Neural cell (in vitro differentiated cells): ENCODE results near the gene TMEM87A.
"Not testable (repeated sequence)": the region's sequence is repeated elsewhere in the genome, so short reads cannot be mapped to it uniquely, and the experiment has no call there.

Source experiments
- EP300 ChIP-seq: fragments of 450-650 bp; conservative IDR thresholded peaks from 2 replicates; pipeline ENCODE4 v1.6.1; 2014; ENCODE audit warnings: antibody characterized with exemption, mild to moderate bottlenecking, moderate library complexity; ENCODE audit not compliant: poor library complexity, severe bottlenecking
- EZH2 ChIP-seq: fragments of 200-600, 300-800 bp; shearing (Covaris generic), sonication (generic); IDR thresholded peaks from 2 replicates; pipeline ENCODE4 v1.6.1; 2014; ENCODE audit warnings: antibody characterized with exemption, low read length, borderline replicate concordance, mild to moderate bottlenecking; ENCODE audit not compliant: insufficient read depth, poor library complexity, severe bottlenecking
- MXI1 ChIP-seq: fragments of 450-650 bp; conservative IDR thresholded peaks from 2 replicates; pipeline ENCODE4 v1.6.1; 2014; ENCODE audit warnings: antibody characterized with exemption, mild to moderate bottlenecking; ENCODE audit not compliant: poor library complexity, severe bottlenecking
- POLR2AphosphoS5 ChIP-seq: IDR thresholded peaks from 2 replicates; pipeline ENCODE4 v1.6.1; 2012
- RAD21 ChIP-seq: fragments of 450-650 bp; conservative IDR thresholded peaks from 2 replicates; pipeline ENCODE4 v1.6.1; 2014; ENCODE audit warnings: antibody characterized with exemption, mild to moderate bottlenecking, moderate library complexity
- REST ChIP-seq: IDR thresholded peaks from 2 replicates; pipeline ENCODE4 v1.6.1; 2012; ENCODE audit warnings: borderline replicate concordance
- SMC3 ChIP-seq: fragments of 450-650 bp; conservative IDR thresholded peaks from 2 replicates; pipeline ENCODE4 v1.6.1; 2014; ENCODE audit warnings: antibody characterized with exemption, mild to moderate bottlenecking, moderate library complexity; ENCODE audit not compliant: poor library complexity
- TAF1 ChIP-seq: IDR thresholded peaks from 2 replicates; pipeline ENCODE4 v1.6.1; 2012; ENCODE audit warnings: low read depth
- TF ChIP-seq, protein P1 (sequence below): fragments of 450-650 bp; IDR thresholded peaks from 2 replicates; pipeline ENCODE4 v1.5.1; 2014; ENCODE audit warnings: antibody characterized with exemption, mild to moderate bottlenecking, moderate library complexity; ENCODE audit not compliant: poor library complexity, severe bottlenecking

GRCh38 chr15:42228981-42229380 is 44.3 kb downstream of the TMEM87A start:
- TF ChIP-seq MXI1, SMC3, EP300, TAF1, EZH2, RAD21, REST, POLR2AphosphoS5: not testable (repeated sequence)
- TF ChIP-seq, protein P1, sequence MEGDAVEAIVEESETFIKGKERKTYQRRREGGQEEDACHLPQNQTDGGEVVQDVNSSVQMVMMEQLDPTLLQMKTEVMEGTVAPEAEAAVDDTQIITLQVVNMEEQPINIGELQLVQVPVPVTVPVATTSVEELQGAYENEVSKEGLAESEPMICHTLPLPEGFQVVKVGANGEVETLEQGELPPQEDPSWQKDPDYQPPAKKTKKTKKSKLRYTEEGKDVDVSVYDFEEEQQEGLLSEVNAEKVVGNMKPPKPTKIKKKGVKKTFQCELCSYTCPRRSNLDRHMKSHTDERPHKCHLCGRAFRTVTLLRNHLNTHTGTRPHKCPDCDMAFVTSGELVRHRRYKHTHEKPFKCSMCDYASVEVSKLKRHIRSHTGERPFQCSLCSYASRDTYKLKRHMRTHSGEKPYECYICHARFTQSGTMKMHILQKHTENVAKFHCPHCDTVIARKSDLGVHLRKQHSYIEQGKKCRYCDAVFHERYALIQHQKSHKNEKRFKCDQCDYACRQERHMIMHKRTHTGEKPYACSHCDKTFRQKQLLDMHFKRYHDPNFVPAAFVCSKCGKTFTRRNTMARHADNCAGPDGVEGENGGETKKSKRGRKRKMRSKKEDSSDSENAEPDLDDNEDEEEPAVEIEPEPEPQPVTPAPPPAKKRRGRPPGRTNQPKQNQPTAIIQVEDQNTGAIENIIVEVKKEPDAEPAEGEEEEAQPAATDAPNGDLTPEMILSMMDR: not testable (repeated sequence)
